ENCODE results near the gene DLG2.
"Not testable (repeated sequence)": the region's sequence is repeated elsewhere in the genome, so short reads cannot be mapped to it uniquely, and the experiment has no call there.

Gene DLG2

DNA sequence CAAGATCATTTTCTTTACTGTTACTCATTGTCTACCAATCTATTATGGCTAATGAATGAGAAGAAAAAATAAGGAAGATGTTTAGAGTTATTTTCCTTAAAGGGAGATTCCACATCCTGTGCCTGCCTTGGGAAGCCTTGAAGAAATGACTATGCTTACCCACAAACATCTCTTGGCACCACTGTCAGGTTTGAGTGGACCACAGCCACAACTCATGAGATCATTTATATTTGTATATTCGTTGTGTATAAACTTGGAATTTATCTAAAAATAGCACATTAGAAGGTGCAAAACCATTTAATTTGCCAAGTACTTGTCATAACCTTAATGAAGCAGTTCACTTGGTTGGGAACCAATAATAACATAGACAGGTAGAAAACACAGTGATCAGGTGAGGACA is 740.8 kb downstream of the DLG2 start:
- DNase-seq, result no peak

DNA sequence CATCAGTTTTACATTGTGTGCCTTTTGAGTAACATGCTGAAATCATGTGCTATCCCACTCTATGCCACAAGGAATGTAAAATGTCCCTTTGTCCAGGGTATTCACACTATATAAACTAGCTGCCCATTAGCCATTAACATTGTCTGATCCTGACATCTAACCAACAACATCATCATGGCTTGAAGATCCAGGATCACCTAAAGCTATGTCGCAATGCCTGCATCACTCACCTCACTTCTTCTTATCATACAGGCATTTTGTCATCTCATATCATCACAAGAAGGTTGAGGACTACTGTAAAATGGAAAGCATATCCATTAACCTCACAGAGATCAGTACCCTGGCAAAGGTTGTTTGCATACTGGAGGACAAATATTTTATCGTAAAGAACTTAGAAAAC is 742.3 kb downstream of the DLG2 start:
- DNase-seq, result no peak

- no peak for DNase-seq
Observed at GRCh38 chr11:84882056-84882455, 745.1 kb downstream of the DLG2 start.

- DNase-seq, result no peak
Observed at GRCh38 chr11:84871116-84871515, 756.0 kb downstream of the DLG2 start.

DNA sequence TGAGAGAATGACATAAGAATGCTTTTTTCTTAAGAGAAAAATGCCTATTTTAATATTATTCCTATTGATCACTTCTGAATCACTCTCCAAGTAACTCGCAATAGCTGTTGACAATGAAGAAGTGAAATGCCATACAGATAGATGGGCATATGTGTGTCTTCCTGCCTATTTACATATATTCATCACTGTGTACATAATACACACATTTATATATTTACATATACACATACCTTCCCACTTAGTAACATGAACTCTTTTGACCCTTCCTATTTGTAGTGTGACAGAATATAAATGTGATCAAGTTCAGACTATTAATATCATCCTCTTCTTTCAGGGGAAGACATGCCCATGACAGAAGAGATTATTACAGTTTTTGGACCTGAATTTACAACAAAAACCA is 756.7 kb downstream of the DLG2 start:
- no peak for DNase-seq

- DNase-seq, result no peak
Observed at GRCh38 chr11:84866922-84867321, 760.2 kb downstream of the DLG2 start.

DNA sequence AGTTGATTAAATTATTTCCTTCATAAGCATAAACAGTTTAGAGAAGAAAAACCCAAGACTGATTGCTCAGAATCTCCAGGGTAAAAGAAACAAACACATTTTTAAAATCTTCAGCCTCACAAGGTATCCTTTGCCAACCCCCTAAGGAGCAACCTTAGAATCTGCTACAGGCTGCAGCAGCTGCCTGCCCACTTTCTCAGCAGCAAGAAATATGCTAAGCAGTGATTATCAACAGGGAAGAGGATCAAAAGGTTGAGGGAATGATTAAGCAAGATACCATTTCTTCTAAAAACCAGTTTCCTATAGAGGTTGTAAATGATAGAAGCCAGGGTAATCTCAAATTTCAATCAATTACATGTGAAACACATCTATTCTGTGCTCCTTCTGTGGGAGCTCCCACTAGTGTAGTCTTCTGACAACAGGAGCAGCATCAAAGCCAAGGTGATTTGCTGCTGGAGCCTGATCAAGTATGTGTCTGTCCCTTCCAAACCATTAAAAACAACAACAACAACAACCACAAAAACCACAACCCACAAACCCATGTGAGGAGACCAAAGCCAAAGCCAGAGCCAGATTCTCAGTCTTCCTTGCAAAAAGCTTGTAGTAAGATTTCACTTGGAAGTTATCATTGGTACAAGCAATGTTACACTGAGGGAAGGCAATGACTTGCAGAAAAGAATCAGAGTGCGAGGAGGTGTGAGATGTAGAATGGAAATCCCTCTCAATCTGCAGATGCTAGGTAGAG is 761.2 kb downstream of the DLG2 start:
- DNase-seq, result no peak

GRCh38 chr11:84865257-84865656 is 761.9 kb downstream of the DLG2 start:
- DNase-seq, result no peak

DNA sequence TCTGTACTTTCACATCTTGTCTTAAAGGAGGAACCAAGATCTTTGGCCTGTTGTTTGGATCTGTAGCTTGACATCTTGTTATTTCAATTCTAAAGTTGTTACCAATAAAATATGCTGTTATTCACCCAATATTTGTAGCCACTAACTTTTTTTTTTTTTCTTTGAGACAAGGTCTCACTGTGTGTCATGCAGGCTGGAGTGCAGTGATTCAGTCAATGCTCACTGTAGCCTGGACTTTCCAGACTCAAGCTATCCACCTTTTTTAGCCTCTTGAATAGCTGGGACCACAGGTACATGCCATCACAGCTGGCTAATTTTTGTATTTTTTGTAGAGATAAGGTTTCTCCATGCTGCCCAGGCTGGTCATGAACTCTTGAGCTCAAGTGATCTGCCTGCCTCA is 769.4 kb downstream of the DLG2 start:
- DNase-seq, result no peak

GRCh38 chr11:84855508-84856245 is 771.5 kb downstream of the DLG2 start:
- no peak for DNase-seq

- DNase-seq, result no peak
Observed at GRCh38 chr11:84854498-84854880, 772.7 kb downstream of the DLG2 start.

DNA sequence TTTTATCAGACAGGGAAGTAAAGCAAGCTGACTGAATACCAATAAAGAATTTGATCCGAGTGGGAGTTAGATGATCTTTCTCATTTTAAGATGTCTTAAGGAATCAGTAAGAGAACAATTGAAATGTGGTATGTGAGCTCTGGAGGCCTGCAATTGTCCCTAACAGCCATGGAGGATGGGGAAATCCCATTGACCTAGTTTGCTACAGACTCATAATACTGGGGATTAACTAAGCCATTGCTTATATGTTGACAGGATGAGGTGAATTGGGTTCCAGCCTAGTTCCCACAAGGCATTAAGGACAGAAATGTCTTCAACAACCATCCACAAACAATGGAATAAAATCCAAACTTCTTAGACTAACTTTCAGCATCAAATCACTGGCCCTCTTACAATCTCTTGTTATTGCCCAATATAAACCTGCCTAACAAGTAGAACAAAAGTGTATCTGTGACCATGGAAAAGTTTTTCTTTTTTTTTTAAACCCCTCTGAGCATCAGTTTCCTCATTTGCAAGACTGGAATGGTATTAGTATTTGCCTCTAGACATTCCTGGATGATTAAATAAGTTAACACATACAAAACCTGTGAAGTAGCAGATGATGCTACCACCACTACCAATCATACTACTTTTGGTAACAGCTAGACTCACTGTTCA is 773.2 kb downstream of the DLG2 start:
- no peak for DNase-seq

DNA sequence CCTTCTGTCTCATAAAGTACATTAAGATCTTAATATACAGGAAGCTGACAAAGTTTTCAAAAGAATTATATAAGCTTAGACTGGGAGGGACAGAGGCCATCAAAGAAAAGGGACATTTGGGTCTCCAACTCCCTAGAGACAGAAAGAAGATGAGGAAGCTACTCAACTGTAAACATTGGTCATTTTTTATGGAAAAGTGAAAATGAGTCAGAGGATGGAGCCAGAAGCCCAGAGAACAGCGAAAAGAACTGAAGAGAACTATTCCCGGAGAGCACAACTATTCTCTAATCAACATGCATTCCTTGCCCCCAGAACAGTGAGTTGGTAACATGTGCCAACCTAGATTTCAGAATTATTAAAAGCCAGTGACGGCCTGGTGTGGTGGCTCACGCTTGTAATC is 779.3 kb downstream of the DLG2 start:
- DNase-seq, result no peak

DNA sequence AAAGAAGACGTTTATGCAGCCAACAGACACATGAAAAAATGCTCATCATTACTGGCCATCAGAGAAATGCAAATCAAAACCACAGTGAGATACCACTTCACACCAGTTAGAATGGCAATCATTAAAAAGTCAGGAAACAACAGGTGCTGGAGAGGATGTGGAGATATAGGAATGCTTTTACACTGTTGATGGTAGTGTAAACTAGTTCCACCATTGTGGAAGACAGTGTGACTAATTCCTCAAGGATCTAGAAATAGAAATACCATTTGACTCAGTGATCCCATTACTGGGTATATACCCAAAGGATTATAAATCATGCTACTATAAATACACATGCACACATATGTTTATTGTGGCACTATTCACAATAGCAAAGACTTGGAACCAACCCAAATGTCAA is 786.9 kb downstream of the DLG2 start:
- DNase-seq, result not testable (repeated sequence)

GRCh38 chr11:84837402-84838069 is 789.6 kb downstream of the DLG2 start:
- DNase-seq, result no peak

GRCh38 chr11:84836371-84836770 is 790.8 kb downstream of the DLG2 start:
- DNase-seq, result no peak

- DNase-seq, result no peak
Observed at GRCh38 chr11:84833488-84834088, 793.6 kb downstream of the DLG2 start.

- no peak for DNase-seq
Observed at GRCh38 chr11:84830372-84830771, 796.8 kb downstream of the DLG2 start.

DNA sequence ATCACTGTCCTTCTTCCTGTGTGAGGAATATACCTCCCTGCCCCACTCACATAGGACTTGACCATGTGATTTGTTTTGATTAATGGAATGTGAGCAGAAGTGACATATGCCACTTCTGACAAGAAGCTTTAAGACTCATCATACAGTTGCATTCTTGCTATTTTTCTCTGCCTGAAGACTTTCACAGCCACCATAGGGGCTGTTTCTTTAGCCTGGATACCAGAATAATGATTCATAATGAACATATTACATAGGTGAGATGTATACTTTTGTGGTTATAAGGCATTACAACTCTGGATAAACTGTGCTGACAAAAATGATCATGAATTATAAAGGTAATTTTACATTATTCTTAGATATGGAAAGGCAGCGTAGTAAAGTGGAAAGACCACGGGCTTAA is 798.0 kb downstream of the DLG2 start:
- no peak for DNase-seq

- DNase-seq, result no peak
Observed at GRCh38 chr11:84828616-84829015, 798.5 kb downstream of the DLG2 start.

DNA sequence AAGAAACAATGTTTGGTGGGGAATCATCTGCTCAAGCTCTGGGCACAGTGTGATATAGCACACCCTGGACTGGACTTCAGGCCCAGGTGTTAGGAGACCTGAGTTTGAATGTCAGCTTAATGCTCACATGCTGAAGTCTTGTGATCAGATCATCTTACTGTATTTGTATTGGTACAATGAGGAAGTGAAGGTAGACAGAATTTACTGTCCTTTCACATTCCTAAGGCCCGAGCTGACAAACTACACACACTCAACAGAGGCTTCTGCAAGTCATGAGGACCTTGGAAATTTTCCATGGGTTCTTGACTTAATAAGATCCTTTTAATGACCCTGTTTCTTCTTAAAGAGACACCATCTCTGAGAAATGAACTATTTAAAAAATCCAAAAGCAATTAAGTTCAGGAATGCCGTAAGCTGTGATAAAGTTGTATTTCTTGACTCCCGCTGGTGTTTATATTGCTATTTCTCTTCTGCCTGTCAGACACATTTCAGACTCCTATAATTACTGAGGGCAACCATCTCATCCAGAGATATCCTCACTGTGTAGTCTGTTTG is 802.0 kb downstream of the DLG2 start:
- no peak for DNase-seq

GRCh38 chr11:84824624-84825023 is 802.5 kb downstream of the DLG2 start:
- DNase-seq, result no peak

DNA sequence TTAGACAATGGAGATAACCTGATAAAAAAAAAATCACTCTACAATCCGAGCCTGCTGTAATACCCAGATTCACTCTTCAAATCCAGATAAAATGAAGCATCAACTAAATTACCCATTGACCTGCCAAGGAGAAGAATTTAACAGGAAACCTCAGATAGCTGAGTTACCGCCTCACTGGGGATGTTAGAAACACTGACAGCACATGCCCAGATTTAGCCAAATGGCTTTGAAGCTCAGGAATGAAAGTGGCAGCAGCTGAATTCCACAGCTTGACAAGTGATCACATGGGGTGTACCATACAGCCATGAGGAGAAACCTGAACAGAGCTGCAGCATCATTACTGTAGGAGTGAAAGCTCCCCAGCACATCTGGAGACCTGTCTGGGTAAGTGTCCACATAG is 807.6 kb downstream of the DLG2 start:
- DNase-seq, result no peak

Measured in cerebellar nuclear complex (tissue), 1 donor.